Bronchial epithelial cell (primary cell): Measurements from ENCODE around the gene BFSP2. TPM values are rescaled to one million over a fixed set of nuclear protein-coding genes. Genes with fewer than 3 reads are reported as not detected.

Source experiments
- DNase-seq: peaks from one replicate; pipeline ENCODE4 v3.0.0-alpha.2; 2010; ENCODE audit warnings: low read depth
- FAIRE-seq: peaks from 2 replicates; lab custom pipeline; 2011; peaks lifted over from hg19 to GRCh38; lab: Jason Lieb, UNC
- H3K27me3 ChIP-seq: 2 replicates; pipeline ENCODE4 v1.5.1; 2011; ENCODE audit warnings: low read length; ENCODE audit not compliant: control insufficient read depth, insufficient read depth
- H3K36me3 ChIP-seq: 2 replicates; pipeline ENCODE4 v1.5.1; 2011; ENCODE audit warnings: low read length; ENCODE audit not compliant: control insufficient read depth, insufficient read depth
- H3K4me3 ChIP-seq: 2 replicates; pipeline ENCODE4 v1.5.1; 2011; ENCODE audit warnings: mild to moderate bottlenecking, low read depth, low read length, control low read depth
- total RNA-seq: library from RNA; depleted of rRNA; stranded (reverse); fragments of >200 nt; gene quantifications from 2 replicates; pipeline ENCODE4 v1.2.1, GENCODE V29; 2014
- TF ChIP-seq, protein P1 (sequence below): IDR thresholded peaks from 2 replicates; pipeline ENCODE4 v1.5.1; 2011; ENCODE audit warnings: mild to moderate bottlenecking, moderate library complexity, low read length, control low read depth, inconsistent platforms; ENCODE audit not compliant: insufficient read depth, severe bottlenecking

The BFSP2 gene
- total RNA-seq, 1 donor from 2014 or later = not detected

DNA sequence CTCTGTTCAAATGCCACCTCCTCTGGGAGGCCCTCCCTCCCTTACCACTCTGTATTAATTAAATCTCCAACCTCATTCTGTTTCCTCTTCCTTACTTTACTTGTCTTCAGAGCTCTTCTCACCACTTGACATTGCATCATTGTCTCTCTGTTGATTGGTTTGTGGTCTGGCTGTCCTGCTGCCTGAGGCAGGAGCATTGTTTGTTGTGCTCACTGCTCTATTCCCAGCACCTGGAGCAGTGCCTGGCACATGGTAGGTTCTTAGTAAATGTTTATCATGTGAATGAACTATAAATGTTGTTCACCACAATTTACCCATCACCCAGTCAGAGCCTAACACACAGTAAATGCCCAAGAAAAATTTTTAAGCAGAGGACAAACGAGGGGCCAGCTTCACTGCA lies 6.7 kb upstream of the BFSP2 start:
- H3K36me3 ChIP-seq = no peaks in the 10 kb centered on the region
- H3K4me3 ChIP-seq = no peak overlapping the region
- no peaks in the 10 kb centered on the region for H3K27me3 ChIP-seq
- FAIRE-seq (no peak), DNase-seq (peak; percentile 46)
- TF ChIP-seq, protein P1, sequence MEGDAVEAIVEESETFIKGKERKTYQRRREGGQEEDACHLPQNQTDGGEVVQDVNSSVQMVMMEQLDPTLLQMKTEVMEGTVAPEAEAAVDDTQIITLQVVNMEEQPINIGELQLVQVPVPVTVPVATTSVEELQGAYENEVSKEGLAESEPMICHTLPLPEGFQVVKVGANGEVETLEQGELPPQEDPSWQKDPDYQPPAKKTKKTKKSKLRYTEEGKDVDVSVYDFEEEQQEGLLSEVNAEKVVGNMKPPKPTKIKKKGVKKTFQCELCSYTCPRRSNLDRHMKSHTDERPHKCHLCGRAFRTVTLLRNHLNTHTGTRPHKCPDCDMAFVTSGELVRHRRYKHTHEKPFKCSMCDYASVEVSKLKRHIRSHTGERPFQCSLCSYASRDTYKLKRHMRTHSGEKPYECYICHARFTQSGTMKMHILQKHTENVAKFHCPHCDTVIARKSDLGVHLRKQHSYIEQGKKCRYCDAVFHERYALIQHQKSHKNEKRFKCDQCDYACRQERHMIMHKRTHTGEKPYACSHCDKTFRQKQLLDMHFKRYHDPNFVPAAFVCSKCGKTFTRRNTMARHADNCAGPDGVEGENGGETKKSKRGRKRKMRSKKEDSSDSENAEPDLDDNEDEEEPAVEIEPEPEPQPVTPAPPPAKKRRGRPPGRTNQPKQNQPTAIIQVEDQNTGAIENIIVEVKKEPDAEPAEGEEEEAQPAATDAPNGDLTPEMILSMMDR = no peak

DNA sequence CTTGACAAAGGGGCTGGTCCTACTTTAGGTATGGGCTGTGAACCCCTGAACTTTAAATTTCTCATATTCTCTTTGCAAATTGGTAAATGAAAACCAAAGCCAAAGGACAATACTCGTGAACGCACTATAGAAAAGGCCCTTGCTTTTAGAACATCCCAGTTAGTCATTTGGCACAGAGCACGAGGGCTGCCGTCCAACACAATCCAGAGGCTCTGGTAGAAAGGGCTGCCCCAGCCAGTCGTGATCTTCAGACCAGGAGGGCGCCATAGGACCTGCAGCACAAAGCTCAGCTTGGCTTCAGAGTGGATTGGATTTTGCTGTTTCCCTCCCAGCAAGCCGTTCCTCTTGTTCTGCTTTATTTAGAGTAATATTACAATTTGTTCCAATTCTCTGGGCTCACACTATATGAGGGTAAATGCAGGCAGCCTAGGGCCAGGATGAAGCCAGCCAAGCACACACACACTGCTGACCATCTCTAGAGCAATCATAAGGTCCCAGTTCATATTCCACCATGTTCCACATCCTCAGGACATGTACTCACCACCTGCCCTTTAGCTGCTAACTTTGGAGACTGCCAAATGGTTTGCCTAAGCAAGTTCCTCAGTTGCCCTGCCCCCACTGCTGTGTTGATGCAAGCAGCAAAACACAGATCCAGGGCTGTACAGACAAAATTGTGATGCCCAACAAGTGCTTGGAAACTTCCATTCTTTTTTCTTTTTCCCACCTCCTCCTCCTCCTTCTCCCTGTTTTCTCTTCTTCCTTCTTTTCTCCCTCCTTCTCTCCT lies 6.0 kb upstream of the BFSP2 start:
- FAIRE-seq = no peak
- TF ChIP-seq, protein P1 = no peak
- no peak for DNase-seq
- Histone ChIP-seq H3K4me3 (no peak overlapping the region), H3K36me3 (no peaks in the 10 kb centered on the region), H3K27me3 (no peaks in the 10 kb centered on the region)

DNA sequence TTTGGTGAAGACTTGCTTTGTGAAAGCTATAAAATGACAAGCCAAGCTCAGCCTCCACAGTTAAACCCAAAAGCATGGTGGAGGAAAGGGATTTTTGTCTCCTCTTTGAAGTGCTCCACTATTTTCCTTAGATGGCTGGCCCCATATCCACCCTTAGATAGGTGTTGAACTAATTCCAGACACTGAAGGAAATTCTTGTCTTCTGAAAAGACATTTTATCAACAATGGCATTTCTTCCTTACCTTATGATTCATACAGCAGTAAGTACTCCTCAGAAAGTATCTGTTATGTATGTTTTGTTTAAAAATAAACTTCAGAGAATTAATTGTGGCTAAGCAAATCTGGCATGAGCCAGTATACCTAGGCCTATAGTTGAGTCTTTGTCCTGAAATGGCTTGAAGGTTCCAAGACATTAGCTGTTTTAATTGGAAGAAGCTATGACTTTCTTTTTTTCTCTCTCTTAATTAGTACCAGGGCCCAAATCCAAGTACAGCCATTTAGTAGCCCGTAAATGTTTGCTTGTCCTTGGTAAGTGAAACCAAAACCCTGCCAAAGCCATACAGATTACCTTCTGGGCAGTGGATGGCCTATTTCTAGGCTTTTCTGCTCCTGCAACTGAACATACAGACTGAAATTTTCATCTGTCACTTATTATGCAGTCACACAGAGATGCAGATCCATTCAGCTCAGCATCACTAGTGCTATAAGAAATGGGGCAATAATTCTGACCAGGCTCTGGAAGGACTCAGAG lies 5.1 kb upstream of the BFSP2 start:
- FAIRE-seq (no peak), DNase-seq (peak; percentile 13)
- Histone ChIP-seq H3K4me3 (no peak overlapping the region), H3K36me3 (no peaks in the 10 kb centered on the region), H3K27me3 (peaks cover 2% of the 10 kb centered on the region)
- TF ChIP-seq, protein P1 = no peak

DNA sequence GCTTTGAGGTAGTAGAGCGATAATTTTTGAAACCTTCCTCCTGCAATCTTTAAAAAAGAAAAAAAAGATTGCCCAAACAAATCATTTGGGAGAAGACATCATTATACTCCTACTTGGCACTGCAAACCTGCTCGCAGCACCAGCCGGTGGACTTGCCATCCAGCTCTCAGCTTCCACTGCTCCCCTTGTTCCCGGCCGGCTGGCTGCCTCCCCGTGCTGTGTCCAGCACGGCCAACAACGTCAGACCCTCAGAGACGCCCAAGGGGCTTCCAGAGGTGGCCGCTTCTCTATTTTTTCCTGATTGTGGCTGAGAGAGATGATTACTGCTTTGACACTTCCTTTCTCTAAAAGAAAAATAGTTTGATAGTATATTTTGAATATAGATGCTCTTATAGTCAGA lies 3.0 kb upstream of the BFSP2 start:
- H3K36me3 ChIP-seq = no peaks in the 10 kb centered on the region
- H3K4me3 ChIP-seq = no peak overlapping the region
- TF ChIP-seq, protein P1 = no peak
- H3K27me3 ChIP-seq = peaks cover 2% of the 10 kb centered on the region
- DNase-seq = no peak
- FAIRE-seq = no peak

DNA sequence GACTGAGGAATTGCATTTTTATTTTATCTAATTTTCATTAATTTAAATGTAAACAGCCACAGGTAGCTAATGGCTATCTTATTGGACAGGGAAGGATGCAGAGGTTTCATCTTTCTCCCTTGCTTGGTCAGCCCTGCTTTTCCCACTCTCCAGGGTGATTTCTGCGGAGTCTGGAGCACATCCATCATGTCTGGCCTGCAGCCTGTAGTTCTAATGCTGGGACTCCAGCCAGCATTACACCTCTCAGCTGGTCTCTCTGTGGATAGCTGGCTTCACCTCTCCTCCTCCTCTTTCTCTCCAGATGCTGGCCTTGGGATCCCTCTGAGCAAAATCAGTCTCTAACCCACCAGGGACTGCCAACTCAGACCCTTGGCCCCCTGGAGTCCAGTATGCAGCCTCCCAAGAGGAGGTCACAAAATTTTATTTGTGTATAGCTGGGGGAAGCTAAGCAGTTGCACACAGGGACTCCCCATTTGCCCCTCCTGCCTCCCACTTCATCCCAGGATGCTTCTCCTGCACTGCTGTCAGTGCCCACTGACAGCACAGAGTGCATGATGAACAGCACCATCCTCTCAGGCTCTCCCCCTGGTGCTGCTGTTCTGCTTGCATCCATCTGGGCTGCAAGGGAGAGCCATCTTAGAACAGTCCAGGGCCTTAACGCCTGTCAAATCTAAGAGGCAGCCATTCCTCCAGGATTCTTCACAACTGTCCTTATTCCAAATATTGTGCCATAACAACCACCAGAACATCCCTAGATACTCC lies 1.7 kb downstream of the BFSP2 start:
- Histone ChIP-seq H3K27me3 (peaks cover 2% of the 10 kb centered on the region), H3K4me3 (no peak overlapping the region), H3K36me3 (no peaks in the 10 kb centered on the region)
- FAIRE-seq = no peak
- no peak for DNase-seq
- TF ChIP-seq, protein P1 = no peak
